GM12874 (cell line): ENCODE data around the gene DAB2.

Experiments used
- CTCF ChIP-seq: IDR thresholded peaks from 2 replicates; pipeline ENCODE4 v1.5.1; 2011; ENCODE audit warnings: low read depth, mild to moderate bottlenecking, control low read depth, low read length, moderate library complexity; ENCODE audit not compliant: insufficient read depth

DAB2 gene

GRCh38 chr5:39420482-39421145 lies 4.2 kb downstream of the DAB2 start:
- TF ChIP-seq CTCF, result no peak

- TF ChIP-seq CTCF, result no peak
Measured at GRCh38 chr5:39419796-39420195, 5.0 kb downstream of the DAB2 start.

GRCh38 chr5:39417979-39418378 lies 6.8 kb downstream of the DAB2 start:
- TF ChIP-seq CTCF, result no peak

GRCh38 chr5:39415201-39415600 lies 9.6 kb downstream of the DAB2 start:
- TF ChIP-seq CTCF, result no peak

GRCh38 chr5:39414426-39414825 lies 10.4 kb downstream of the DAB2 start:
- no peak for TF ChIP-seq CTCF

GRCh38 chr5:39413771-39414170 lies 11.0 kb downstream of the DAB2 start:
- TF ChIP-seq CTCF, result no peak

GRCh38 chr5:39412721-39413394 lies 11.9 kb downstream of the DAB2 start:
- TF ChIP-seq CTCF, result no peak
